Effector memory CD8-positive, alpha-beta T cell (primary cell): ENCODE data around the gene REG1B.

Experiments used
- ATAC-seq: fragments of 150-1000 bp; cut with Tn5 transposase; replicated peaks from 2 replicates; pipeline ENCODE4 v1.10.0; 2021; ENCODE audit warnings: mild to moderate bottlenecking, moderate library complexity
- DNase-seq, 3 experiments: peaks; one replicate each; pipeline ENCODE4 v3.0.0; 2021
- H3K27ac Mint-ChIP-seq, 2 donors: one replicate each; pipeline ENCODE4 v1.8.0; 2022; ENCODE audit warnings: mild to moderate bottlenecking in 2 of 2, mixed read lengths in 2 of 2, moderate library complexity in 2 of 2
- H3K27me3 Mint-ChIP-seq, 2 donors: one replicate each; pipeline ENCODE4 v1.8.0; 2022; ENCODE audit warnings: mixed read lengths in 2 of 2
- H3K36me3 Mint-ChIP-seq: one replicate; pipeline ENCODE4 v1.8.0; 2022; ENCODE audit warnings: mild to moderate bottlenecking, moderate library complexity, mixed read lengths; ENCODE audit not compliant: insufficient read depth
- H3K4me1 Mint-ChIP-seq, 2 donors: one replicate each; pipeline ENCODE4 v1.8.0; 2022; ENCODE audit warnings: low read depth in 2 of 2, mixed read lengths in 2 of 2
- H3K4me3 Mint-ChIP-seq, 2 donors: one replicate each; pipeline ENCODE4 v1.8.0; 2022; ENCODE audit warnings: mild to moderate bottlenecking in 2 of 2, mixed read lengths in 2 of 2, moderate library complexity in 2 of 2
- H3K9me3 Mint-ChIP-seq, 2 donors: one replicate each; pipeline ENCODE4 v1.8.0; 2022; ENCODE audit warnings: mixed read lengths in 2 of 2

The REG1B gene

GRCh38 chr2:79105259-79105658, 17.5 kb upstream of the REG1B start:
- peaks cover 3 to 5% of the 10 kb centered on the region in 2 donors for H3K9me3 Mint-ChIP-seq
- no peak for ATAC-seq

GRCh38 chr2:79103214-79103613, 15.4 kb upstream of the REG1B start:
- ATAC-seq (no peak), DNase-seq (no peak)
- Mint-ChIP-seq H3K36me3 (no peaks in the 10 kb centered on the region), H3K9me3 (peaks cover 4 to 6% of the 10 kb centered on the region in 2 donors), H3K27me3 (no peaks in the 10 kb centered on the region), H3K27ac (no peak overlapping the region), H3K4me3 (no peak overlapping the region), H3K4me1 (no peaks in the 10 kb centered on the region)

More at GRCh38 chr2:79105259-79105658, 17.5 kb upstream of the REG1B start:
- H3K36me3 Mint-ChIP-seq: no peaks in the 10 kb centered on the region
- no peaks in the 10 kb centered on the region for H3K27me3 Mint-ChIP-seq
- no peaks in the 10 kb centered on the region for H3K4me1 Mint-ChIP-seq
- H3K4me3 Mint-ChIP-seq: no peak overlapping the region
- H3K27ac Mint-ChIP-seq: no peak overlapping the region
- no peak for DNase-seq

- Mint-ChIP-seq H3K4me3 (no peak overlapping the region), H3K9me3 (peaks cover 13 to 14% of the 10 kb centered on the region in 2 donors), H3K27ac (no peak overlapping the region), H3K27me3 (no peaks in the 10 kb centered on the region), H3K4me1 (no peaks in the 10 kb centered on the region), H3K36me3 (no peaks in the 10 kb centered on the region)
- DNase-seq: no peak
- no peak for ATAC-seq
These were observed 13.2 kb upstream of the REG1B start for GRCh38 chr2:79101024-79101423.

DNA sequence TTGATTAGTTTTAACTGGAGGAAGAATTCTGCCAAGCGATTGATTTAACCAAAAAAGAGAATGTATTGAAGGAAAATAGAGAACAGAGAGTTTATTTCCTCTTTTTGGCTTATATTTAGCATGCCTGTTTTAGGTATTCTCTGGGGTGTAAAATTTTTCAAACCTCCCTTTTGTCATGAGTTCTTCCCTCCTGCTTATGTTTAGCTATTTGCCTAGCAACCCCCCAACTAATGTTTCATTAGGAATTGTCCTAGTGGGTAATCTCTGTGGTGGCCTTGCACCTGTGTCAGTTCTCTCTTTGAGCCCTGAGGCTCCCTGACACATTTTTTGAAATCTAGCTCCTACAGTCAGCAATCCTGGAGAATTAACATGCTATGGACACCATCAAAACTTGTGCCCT, 12.5 kb upstream of the REG1B start:
- DNase-seq (no peak), ATAC-seq (no peak)
- Mint-ChIP-seq H3K9me3 (peaks cover 13 to 14% of the 10 kb centered on the region in 2 donors), H3K4me3 (no peak overlapping the region), H3K27ac (no peak overlapping the region), H3K27me3 (no peaks in the 10 kb centered on the region), H3K36me3 (no peaks in the 10 kb centered on the region), H3K4me1 (no peaks in the 10 kb centered on the region)

DNA sequence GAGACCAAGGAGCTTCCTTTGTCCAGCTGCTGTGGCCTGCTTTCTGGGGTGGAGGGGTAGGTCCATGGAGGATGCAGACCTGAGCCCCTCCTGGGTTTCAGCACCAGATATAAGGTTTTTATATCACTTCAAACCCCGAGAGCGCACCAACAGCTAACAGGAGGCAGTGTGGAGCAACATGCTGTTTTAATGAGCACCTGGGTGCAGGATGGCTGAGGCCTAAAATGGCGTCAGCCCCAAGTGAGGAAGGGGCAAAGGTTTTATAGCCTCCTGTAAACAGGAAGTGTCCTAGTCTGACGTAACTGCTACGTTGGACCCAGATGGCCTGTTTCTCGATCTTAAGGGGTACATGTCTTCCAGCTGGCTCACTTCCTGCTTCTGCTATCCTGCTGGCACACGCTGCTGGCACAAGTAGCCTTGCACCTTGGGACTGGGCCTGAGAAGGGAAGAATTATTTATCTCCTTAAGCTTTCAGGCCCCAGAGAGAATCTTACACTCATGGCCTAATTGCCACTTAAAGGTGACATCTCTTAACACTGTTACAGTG, 11.4 kb upstream of the REG1B start:
- Mint-ChIP-seq H3K36me3 (no peaks in the 10 kb centered on the region), H3K9me3 (peaks cover 13 to 14% of the 10 kb centered on the region in 2 donors), H3K27ac (no peak overlapping the region), H3K27me3 (no peaks in the 10 kb centered on the region), H3K4me3 (no peak overlapping the region), H3K4me1 (no peaks in the 10 kb centered on the region)
- no peak for DNase-seq
- ATAC-seq: no peak

- ATAC-seq: no peak
- H3K9me3 Mint-ChIP-seq: peaks cover 10 to 14% of the 10 kb centered on the region in 2 donors
- no peak overlapping the region for H3K4me3 Mint-ChIP-seq
- H3K36me3 Mint-ChIP-seq: no peaks in the 10 kb centered on the region
- no peaks in the 10 kb centered on the region for H3K27me3 Mint-ChIP-seq
- H3K27ac Mint-ChIP-seq: no peak overlapping the region
- no peak for DNase-seq
- no peaks in the 10 kb centered on the region for H3K4me1 Mint-ChIP-seq
These were observed 10.1 kb upstream of the REG1B start for GRCh38 chr2:79097843-79098242.

GRCh38 chr2:79090693-79091092, 2.9 kb upstream of the REG1B start:
- Mint-ChIP-seq H3K27ac (no peak overlapping the region), H3K9me3 (peaks cover 9 to 27% of the 10 kb centered on the region in 2 donors), H3K4me1 (no peaks in the 10 kb centered on the region), H3K36me3 (no peaks in the 10 kb centered on the region), H3K27me3 (no peaks in the 10 kb centered on the region), H3K4me3 (no peak overlapping the region)
- no peak for ATAC-seq
- no peak for DNase-seq

DNA sequence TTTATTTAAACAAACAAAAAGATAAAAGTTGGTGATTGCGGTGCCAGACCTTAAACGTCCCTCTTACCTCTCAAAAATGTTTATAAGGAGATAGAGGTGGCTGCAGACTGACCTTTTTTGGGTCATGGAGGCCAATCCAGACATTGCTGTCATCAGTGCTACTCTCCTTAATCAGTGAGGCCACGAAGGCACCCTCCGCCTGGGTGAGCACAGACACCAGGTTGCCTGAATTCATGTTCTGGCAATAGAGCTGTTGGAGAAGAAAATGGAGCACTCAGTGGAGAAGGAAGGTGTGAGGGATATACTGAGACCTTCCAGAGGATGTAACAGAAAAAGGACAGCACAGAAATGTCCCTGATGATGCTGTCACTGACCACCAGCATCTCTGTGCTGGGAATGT, 1.5 kb downstream of the REG1B start:
- Mint-ChIP-seq H3K4me3 (no peak overlapping the region), H3K9me3 (peaks cover 13 to 42% of the 10 kb centered on the region in 2 donors), H3K36me3 (no peaks in the 10 kb centered on the region), H3K27me3 (no peaks in the 10 kb centered on the region), H3K27ac (no peak overlapping the region), H3K4me1 (no peaks in the 10 kb centered on the region)
- no peak for DNase-seq
- no peak for ATAC-seq

DNA sequence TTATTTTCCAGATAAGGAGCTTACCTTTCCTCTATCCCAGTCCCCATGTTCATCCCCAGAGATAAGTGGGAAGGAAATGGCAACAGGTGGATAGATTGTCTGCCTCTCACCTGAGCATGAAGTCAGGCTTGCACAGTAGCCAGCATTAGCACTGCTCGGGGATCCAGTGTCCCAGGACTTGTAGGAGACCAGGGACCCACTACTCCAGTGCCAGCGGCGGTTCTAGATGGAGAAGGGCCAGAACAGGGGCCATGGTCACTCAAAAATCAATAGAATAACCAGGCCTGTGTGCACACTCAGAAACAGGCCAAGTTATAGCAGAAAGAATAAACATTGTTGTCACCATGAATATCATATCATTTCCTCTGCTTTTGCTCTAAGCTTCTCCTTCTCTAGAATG, 2.4 kb downstream of the REG1B start:
- ATAC-seq (no peak), DNase-seq (no peak)
- no peak overlapping the region for H3K4me3 Mint-ChIP-seq
- peaks cover 13 to 51% of the 10 kb centered on the region in 2 donors for H3K9me3 Mint-ChIP-seq
- no peak overlapping the region for H3K27ac Mint-ChIP-seq
- no peaks in the 10 kb centered on the region for H3K27me3 Mint-ChIP-seq
- H3K36me3 Mint-ChIP-seq: no peaks in the 10 kb centered on the region
- H3K4me1 Mint-ChIP-seq: no peaks in the 10 kb centered on the region

- H3K4me1 Mint-ChIP-seq: no peaks in the 10 kb centered on the region
- no peak overlapping the region for H3K4me3 Mint-ChIP-seq
- H3K9me3 Mint-ChIP-seq: peaks cover 13 to 51% of the 10 kb centered on the region in 2 donors
- no peak for ATAC-seq
- DNase-seq: no peak
- H3K27me3 Mint-ChIP-seq: no peaks in the 10 kb centered on the region
- H3K27ac Mint-ChIP-seq: no peak overlapping the region
- H3K36me3 Mint-ChIP-seq: no peaks in the 10 kb centered on the region
These were observed 3.2 kb downstream of the REG1B start for GRCh38 chr2:79084495-79085135.

GRCh38 chr2:79083597-79084251, 4.1 kb downstream of the REG1B start:
- H3K36me3 Mint-ChIP-seq: no peaks in the 10 kb centered on the region

DNA sequence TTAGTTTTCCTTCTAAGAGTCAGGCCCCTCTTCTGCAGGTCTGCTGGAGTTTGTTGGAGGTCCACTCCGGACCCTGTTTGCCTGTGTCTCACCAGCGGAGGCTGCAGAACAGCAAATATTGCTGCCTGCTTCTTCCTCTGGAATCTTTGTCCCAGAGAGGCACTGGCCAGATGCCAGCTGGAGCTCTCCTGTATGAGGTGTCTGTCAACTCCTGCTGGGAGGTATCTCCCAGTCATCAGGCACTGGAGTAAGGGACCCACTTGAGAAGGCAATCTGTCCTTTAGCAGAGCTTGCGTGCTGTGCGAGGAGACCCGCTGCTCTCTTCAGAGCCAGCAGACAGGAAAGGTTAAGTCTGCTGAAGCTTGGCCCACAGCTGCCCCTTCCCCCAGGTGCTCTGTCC, 4.8 kb downstream of the REG1B start:
- H3K36me3 Mint-ChIP-seq: no peaks in the 10 kb centered on the region
- H3K27me3 Mint-ChIP-seq: no peaks in the 10 kb centered on the region
- H3K27ac Mint-ChIP-seq: no peak overlapping the region
- H3K4me1 Mint-ChIP-seq: no peaks in the 10 kb centered on the region
- H3K9me3 Mint-ChIP-seq: peaks cover 17 to 54% of the 10 kb centered on the region in 2 donors
- ATAC-seq (no peak), DNase-seq (no peak)
- H3K4me3 Mint-ChIP-seq: no peak overlapping the region

More at GRCh38 chr2:79083597-79084251, 4.1 kb downstream of the REG1B start:
- no peak overlapping the region for H3K4me3 Mint-ChIP-seq
- no peak for DNase-seq
- H3K4me1 Mint-ChIP-seq: no peaks in the 10 kb centered on the region
- peaks cover 19 to 55% of the 10 kb centered on the region in 2 donors for H3K9me3 Mint-ChIP-seq
- H3K27ac Mint-ChIP-seq: no peak overlapping the region
- no peak for ATAC-seq
- no peaks in the 10 kb centered on the region for H3K27me3 Mint-ChIP-seq

DNA sequence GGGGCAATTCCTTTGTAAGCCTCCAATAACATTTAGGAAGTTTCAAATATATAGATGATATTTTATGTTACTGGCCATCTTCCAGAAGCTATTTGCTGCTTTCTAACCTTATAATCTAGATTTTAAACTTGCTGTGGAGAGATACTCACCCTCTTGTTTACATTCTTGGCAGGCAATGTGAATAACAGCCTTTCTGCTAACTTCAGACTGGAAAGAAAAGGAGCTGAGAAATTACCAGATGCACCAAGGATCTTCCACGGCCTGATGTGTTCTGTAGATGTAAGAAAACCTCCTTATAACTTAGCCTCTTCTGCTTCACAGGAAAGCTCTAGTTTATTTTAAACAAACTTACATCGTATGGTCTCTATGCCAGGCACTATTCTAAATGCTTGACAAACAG, 16.7 kb downstream of the REG1B start:
- Mint-ChIP-seq H3K36me3 (no peaks in the 10 kb centered on the region), H3K4me3 (no peak overlapping the region), H3K27ac (no peak overlapping the region), H3K27me3 (no peaks in the 10 kb centered on the region), H3K9me3 (peaks cover 17 to 34% of the 10 kb centered on the region in 2 donors), H3K4me1 (no peaks in the 10 kb centered on the region)
- DNase-seq (no peak), ATAC-seq (no peak)

DNA sequence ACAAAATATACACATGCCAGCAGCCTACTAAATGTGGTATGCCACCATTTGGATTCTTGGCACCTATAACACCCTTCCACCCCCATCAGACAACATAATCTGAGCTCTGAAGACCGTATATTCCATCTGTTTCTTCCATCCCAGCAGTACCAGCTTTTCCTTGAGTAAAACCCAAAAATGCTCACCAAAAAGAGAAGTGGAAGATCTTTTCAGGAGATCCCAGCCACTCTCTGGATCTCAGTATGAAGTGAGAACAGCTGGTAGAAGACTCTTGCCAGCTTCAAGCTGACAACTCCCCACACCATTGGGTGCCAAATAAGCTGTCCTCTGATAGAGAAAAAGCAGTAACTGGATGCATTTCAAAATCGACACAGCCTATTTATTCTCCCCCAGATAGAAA, 22.6 kb downstream of the REG1B start:
- H3K27ac Mint-ChIP-seq: no peak overlapping the region
- ATAC-seq (no peak), DNase-seq (no peak)
- no peaks in the 10 kb centered on the region for H3K27me3 Mint-ChIP-seq
- H3K4me3 Mint-ChIP-seq: no peak overlapping the region
- H3K4me1 Mint-ChIP-seq: no peaks in the 10 kb centered on the region
- no peaks in the 10 kb centered on the region for H3K36me3 Mint-ChIP-seq
- peaks cover 13 to 20% of the 10 kb centered on the region in 2 donors for H3K9me3 Mint-ChIP-seq
